Activated CD4-positive, CD25-positive, alpha-beta regulatory T cell (primary cell): ENCODE results near the gene MBNL1.

Source experiments
- DNase-seq, 4 experiments: peaks; one replicate each; lab custom pipeline; 2025; lab: John Stamatoyannopoulos, UW

The MBNL1 gene

GRCh38 chr3:152272771-152273242 is 4.1 kb downstream of the MBNL1 start:
- DNase-seq, result no peak

GRCh38 chr3:152276681-152277080 is 8.0 kb downstream of the MBNL1 start:
- DNase-seq, result no peak

- DNase-seq, result no peak
Measured at GRCh38 chr3:152277198-152277597, 8.5 kb downstream of the MBNL1 start.

- no peak for DNase-seq
Measured at GRCh38 chr3:152278756-152279427, 10.2 kb downstream of the MBNL1 start.

GRCh38 chr3:152279479-152279878 is 10.8 kb downstream of the MBNL1 start:
- DNase-seq, result no peak

- no peak for DNase-seq
Measured at GRCh38 chr3:152280539-152280938, 11.8 kb downstream of the MBNL1 start.

- DNase-seq, result no peak
Measured at GRCh38 chr3:152281133-152281713, 12.5 kb downstream of the MBNL1 start.

GRCh38 chr3:152282813-152283212 is 14.1 kb downstream of the MBNL1 start:
- DNase-seq, result no peak

GRCh38 chr3:152283492-152284381 is 15.0 kb downstream of the MBNL1 start:
- no peak for DNase-seq

GRCh38 chr3:152284906-152285305 is 16.2 kb downstream of the MBNL1 start:
- DNase-seq, result no peak

GRCh38 chr3:152285509-152285908 is 16.8 kb downstream of the MBNL1 start:
- DNase-seq, result no peak

GRCh38 chr3:152287898-152288576 is 19.3 kb downstream of the MBNL1 start:
- no peak for DNase-seq

- no peak for DNase-seq
Measured at GRCh38 chr3:152288681-152289080, 20.0 kb downstream of the MBNL1 start.

- no peak for DNase-seq
Measured at GRCh38 chr3:152289708-152290107, 21.0 kb downstream of the MBNL1 start.

GRCh38 chr3:152290374-152290773 is 21.6 kb downstream of the MBNL1 start:
- no peak for DNase-seq

GRCh38 chr3:152291238-152291637 is 22.5 kb downstream of the MBNL1 start:
- no peak for DNase-seq

- DNase-seq, result no peak
Measured at GRCh38 chr3:152291649-152292066, 22.9 kb downstream of the MBNL1 start.

- no peak for DNase-seq
Measured at GRCh38 chr3:152292366-152292765, 23.6 kb downstream of the MBNL1 start.

- no peak for DNase-seq
Measured at GRCh38 chr3:152293347-152294006, 24.7 kb downstream of the MBNL1 start.

GRCh38 chr3:152295344-152295743 is 26.6 kb downstream of the MBNL1 start:
- no peak for DNase-seq

GRCh38 chr3:152295806-152296205 is 27.1 kb downstream of the MBNL1 start:
- DNase-seq, result no peak

- no peak for DNase-seq
Measured at GRCh38 chr3:152296382-152296781, 27.7 kb downstream of the MBNL1 start.
